Measurements from ENCODE around the gene ABHD4. TPM values are rescaled to one million over a fixed set of nuclear protein-coding genes. Genes with fewer than 3 reads are reported as not detected.

ABHD4 gene
- total and polyA plus RNA-seq, 7 donors: 9.5 to 20.4 (median 18.0) TPM

GRCh38 chr14:22656226-22656625, 58.1 kb downstream of the ABHD4 start:
- no peak for DNase-seq
- 87 to 88% methylated on average over 2 of the region's 2 CpGs for WGBS, 2 donors
- Histone ChIP-seq H3K4me3 (no peak overlapping the region), H3K9me3 (no peaks in the 10 kb centered on the region), H3K27me3 (no peaks in the 10 kb centered on the region), H3K4me1 (peaks cover 0 to 9% (median 4%) of the 10 kb centered on the region in 4 donors), H3K27ac (no peak overlapping the region), H3K36me3 (no peaks in the 10 kb centered on the region)
- intact Hi-C loops (cut with DNase I): no loop called here
- no peak for TF ChIP-seq POLR2AphosphoS5 (IDR thresholded peaks at IDR 0.05)
- no peak for TF ChIP-seq EP300 (IDR thresholded peaks at IDR 0.05)
- no peak for TF ChIP-seq POLR2A (IDR thresholded peaks at IDR 0.05)
- TF ChIP-seq CTCF (IDR thresholded peaks at IDR 0.05): no peak

DNA sequence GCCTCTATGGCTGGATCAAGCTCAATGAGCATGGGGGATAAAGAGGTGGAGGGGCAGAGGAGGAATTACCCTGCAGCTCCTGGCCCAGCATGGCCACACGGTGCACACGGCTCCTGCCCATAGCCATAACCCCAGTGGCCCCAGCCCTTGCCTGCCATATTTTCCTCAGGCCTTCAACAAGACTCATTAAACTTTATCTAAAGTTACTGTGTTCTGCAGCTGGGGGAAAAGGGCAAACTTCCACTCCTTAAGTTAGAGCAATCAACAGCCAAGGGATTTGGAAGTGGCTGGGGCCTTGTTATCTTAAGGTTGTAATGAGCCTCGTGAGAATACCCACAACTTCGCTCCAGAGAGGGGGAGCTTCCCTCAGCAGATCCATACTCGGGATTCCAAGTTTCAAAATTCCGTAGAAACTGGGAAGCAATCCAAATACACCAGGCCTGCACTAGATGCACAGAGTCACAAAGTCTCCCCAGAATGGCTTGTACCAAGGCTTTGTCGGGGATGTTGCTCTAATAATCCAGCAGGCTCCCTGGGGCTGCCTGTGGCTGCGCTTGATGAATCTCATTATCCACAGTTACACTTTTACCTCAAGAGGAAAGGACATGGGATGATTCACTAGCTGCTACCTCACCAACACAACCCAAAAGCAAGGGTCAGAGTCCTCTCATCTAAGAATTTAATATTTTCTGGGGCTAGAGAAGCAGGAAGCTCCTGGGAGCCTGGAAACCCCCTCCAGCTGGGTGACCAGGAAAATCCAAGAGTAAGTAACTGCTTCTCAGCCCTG, 59.0 kb downstream of the ABHD4 start:
- Histone ChIP-seq H3K4me1 (peaks cover 0 to 9% (median 4%) of the 10 kb centered on the region in 4 donors), H3K36me3 (no peaks in the 10 kb centered on the region), H3K27me3 (no peaks in the 10 kb centered on the region), H3K4me3 (no peak overlapping the region), H3K9me3 (no peaks in the 10 kb centered on the region), H3K27ac (peak overlapping the region in 1 of 4 donors; percentile 36)
- DNase-seq: no peak
- no peak for TF ChIP-seq EP300 (IDR thresholded peaks at IDR 0.05)
- TF ChIP-seq POLR2A (IDR thresholded peaks at IDR 0.05): no peak
- no peak for TF ChIP-seq CTCF (IDR thresholded peaks at IDR 0.05)
- TF ChIP-seq POLR2AphosphoS5 (IDR thresholded peaks at IDR 0.05): no peak
- intact Hi-C loops (cut with DNase I): no loop called here
- WGBS, 2 donors: 77 to 88% methylated on average over 8 of the region's 8 CpGs

- Histone ChIP-seq H3K27me3 (no peaks in the 10 kb centered on the region), H3K27ac (no peak overlapping the region), H3K9me3 (no peaks in the 10 kb centered on the region), H3K4me1 (peaks cover 0 to 9% (median 4%) of the 10 kb centered on the region in 4 donors), H3K36me3 (no peaks in the 10 kb centered on the region), H3K4me3 (no peak overlapping the region)
- no peak for DNase-seq
- TF ChIP-seq POLR2A (IDR thresholded peaks at IDR 0.05) (no peak), CTCF (IDR thresholded peaks at IDR 0.05) (no peak), POLR2AphosphoS5 (IDR thresholded peaks at IDR 0.05) (no peak), EP300 (IDR thresholded peaks at IDR 0.05) (no peak)
- 93 to 96% methylated on average over 1 of the region's 1 CpG for WGBS, 2 donors
- intact Hi-C loops (cut with DNase I): no loop called here
Observed at GRCh38 chr14:22657861-22658260, 59.8 kb downstream of the ABHD4 start.

DNA sequence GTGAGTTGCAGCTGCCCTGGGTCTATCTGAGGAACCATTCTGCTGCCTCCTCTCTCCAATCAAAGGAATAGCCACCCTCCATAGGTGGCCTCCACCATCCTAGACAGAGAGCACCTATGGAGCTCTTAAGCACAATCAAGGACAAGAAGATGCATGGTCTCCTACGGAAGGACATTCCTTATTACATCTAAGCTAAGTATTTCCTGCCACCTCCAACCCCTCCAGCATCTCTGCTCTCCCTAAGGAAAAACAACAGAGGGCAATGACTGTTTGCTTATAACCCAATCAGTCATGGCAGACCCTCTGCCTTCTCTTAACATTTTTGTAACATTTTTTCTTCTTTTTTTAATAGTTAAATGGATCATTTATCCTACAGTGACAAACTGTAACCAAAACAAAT, 60.8 kb downstream of the ABHD4 start:
- Histone ChIP-seq H3K4me1 (peaks cover 0 to 9% (median 4%) of the 10 kb centered on the region in 4 donors), H3K9me3 (no peaks in the 10 kb centered on the region), H3K36me3 (no peaks in the 10 kb centered on the region), H3K4me3 (no peak overlapping the region), H3K27me3 (no peaks in the 10 kb centered on the region), H3K27ac (no peak overlapping the region)
- no peak for DNase-seq
- 78 to 85% methylated on average over 1 of the region's 1 CpG for WGBS, 2 donors
- TF ChIP-seq CTCF (IDR thresholded peaks at IDR 0.05): no peak
- intact Hi-C loops (cut with DNase I): no loop called here

GRCh38 chr14:22660654-22661053, 62.6 kb downstream of the ABHD4 start:
- 94 to 95% methylated on average over 4 of the region's 4 CpGs for WGBS, 2 donors
- no peaks in the 10 kb centered on the region for H3K9me3 ChIP-seq
- H3K36me3 ChIP-seq: no peaks in the 10 kb centered on the region
- H3K27me3 ChIP-seq: no peaks in the 10 kb centered on the region
- no peak overlapping the region for H3K4me3 ChIP-seq
- DNase-seq: no peak
- TF ChIP-seq POLR2AphosphoS5 (IDR thresholded peaks at IDR 0.05): no peak
- no peak for TF ChIP-seq POLR2A (IDR thresholded peaks at IDR 0.05)
- TF ChIP-seq CTCF (IDR thresholded peaks at IDR 0.05): no peak
- no peak for TF ChIP-seq EP300 (IDR thresholded peaks at IDR 0.05)
- H3K4me1 ChIP-seq: peaks cover 0 to 9% (median 4%) of the 10 kb centered on the region in 4 donors
- intact Hi-C loops (cut with DNase I): no loop called here
- no peak overlapping the region for H3K27ac ChIP-seq
